GM21737 (cell line): ENCODE measurements around the gene HLA-B.

Experiments
- ATAC-seq: cut with Tn5 transposase; IDR thresholded peaks from one replicate; pipeline ENCODE4 v1.9.1; 2021; ENCODE audit warnings: mild to moderate bottlenecking, moderate library complexity; ENCODE audit not compliant: unreplicated experiment

Gene HLA-B

GRCh38 chr6:31353384-31353945 is 3.5 kb downstream of the HLA-B start:
- no peak for ATAC-seq

GRCh38 chr6:31352683-31353383 is 4.1 kb downstream of the HLA-B start:
- ATAC-seq: no peak

GRCh38 chr6:31352310-31352682 is 4.7 kb downstream of the HLA-B start:
- no peak for ATAC-seq

GRCh38 chr6:31351401-31352309 is 5.3 kb downstream of the HLA-B start:
- ATAC-seq: no peak

GRCh38 chr6:31351033-31351380 is 6.0 kb downstream of the HLA-B start:
- no peak for ATAC-seq

GRCh38 chr6:31350196-31351032 is 6.6 kb downstream of the HLA-B start:
- no peak for ATAC-seq

GRCh38 chr6:31349301-31349700 is 7.7 kb downstream of the HLA-B start:
- no peak for ATAC-seq

- no peak for ATAC-seq
These were observed 11.8 kb downstream of the HLA-B start for GRCh38 chr6:31345026-31345730.

GRCh38 chr6:31340228-31340627 is 16.8 kb downstream of the HLA-B start:
- no peak for ATAC-seq

- ATAC-seq: no peak
These were observed 17.8 kb downstream of the HLA-B start for GRCh38 chr6:31339210-31339609.

GRCh38 chr6:31336896-31337496 is 20.0 kb downstream of the HLA-B start:
- no peak for ATAC-seq

GRCh38 chr6:31332637-31333602 is 24.1 kb downstream of the HLA-B start:
- ATAC-seq: no peak

GRCh38 chr6:31328355-31328960 is 28.5 kb downstream of the HLA-B start:
- ATAC-seq: no peak

GRCh38 chr6:31321820-31322219 is 35.2 kb downstream of the HLA-B start:
- no peak for ATAC-seq

GRCh38 chr6:31321005-31321707 is 35.8 kb downstream of the HLA-B start:
- ATAC-seq: no peak

- ATAC-seq: no peak
These were observed 39.9 kb downstream of the HLA-B start for GRCh38 chr6:31317036-31317435.

GRCh38 chr6:31309641-31310040 is 47.3 kb downstream of the HLA-B start:
- ATAC-seq: no peak

- no peak for ATAC-seq
These were observed 48.2 kb downstream of the HLA-B start for GRCh38 chr6:31308845-31309175.
